LoVo (cell line): ENCODE data around the gene TPM1.

ENCODE experiments used
- DNase-seq: peaks from one replicate; pipeline ENCODE4 v3.0.0-alpha.2; 2016; ENCODE audit warnings: low spot score

The TPM1 gene

DNA sequence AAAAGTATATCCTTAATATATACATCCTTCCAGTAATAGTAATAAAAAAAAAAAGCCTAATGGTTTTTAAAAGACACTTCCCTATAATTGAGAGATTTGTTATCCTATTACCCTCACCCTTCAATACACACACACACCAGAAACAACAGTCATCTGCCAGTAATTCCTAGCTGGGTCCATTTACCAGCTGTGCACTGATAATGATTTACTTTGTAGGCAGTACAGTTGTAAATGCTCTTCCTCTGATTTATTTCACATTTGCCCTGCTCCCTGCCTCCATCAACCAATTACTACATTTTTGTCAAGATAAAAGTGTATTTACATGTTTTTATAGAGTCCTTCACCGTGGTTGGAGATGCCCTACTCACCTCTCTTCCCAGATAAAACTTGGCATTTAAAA lies 12.4 kb downstream of the TPM1 start:
- DNase-seq = no peak

DNA sequence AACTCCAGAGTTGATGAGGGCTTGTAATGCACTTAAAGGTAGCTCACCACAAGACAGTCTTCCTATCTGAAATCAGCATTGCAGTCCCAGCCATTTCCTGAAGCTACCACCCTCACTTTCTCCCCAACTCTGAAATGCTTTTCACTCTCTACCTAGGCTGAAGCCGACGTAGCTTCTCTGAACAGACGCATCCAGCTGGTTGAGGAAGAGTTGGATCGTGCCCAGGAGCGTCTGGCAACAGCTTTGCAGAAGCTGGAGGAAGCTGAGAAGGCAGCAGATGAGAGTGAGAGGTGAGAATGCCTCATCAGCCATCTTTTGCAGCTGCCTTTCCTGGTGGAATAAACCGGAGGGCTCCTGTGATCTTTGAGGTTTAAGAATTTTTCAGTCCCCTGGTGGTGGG lies 14.3 kb downstream of the TPM1 start:
- DNase-seq = no peak

DNA sequence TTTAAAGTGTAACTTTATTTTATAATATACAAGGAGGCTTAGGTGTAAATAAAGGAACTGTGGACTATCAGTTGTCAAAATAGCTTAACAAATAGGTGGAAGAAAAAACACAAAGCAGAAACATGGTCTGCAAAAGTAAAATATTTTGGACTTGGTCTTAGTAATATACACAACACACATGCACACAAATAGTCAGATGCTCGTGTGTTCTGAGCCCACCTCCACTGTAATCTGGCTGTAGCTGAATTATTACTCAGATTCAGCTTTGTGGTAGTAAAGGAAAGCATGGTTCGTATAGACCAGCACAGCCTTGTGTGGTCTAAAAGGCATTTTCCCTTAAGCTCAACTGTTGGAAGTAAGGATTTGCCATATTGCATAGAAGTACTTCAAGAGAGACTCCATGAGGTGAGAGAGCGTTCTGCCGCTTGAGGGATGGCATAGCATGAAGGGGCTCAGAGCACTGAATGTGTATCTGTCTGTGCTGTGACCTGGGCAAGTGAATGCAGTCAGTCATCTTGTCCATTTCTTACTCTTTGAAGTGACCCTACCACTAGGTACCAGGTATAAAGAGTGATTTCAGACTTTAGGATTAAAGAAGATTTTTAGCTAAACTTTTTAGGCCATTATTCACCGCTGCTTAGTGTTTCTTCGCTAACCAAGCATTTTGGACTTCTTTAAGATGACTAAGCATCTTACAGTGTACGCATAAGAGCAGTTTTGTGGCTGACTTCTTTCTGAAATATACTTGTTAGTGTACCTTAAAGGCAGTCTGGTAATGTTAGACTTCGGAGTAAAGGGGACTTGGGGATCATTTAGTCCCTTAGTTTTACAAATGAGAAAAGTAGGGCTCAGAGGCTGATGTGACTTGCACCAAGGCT lies 15.2 kb downstream of the TPM1 start:
- DNase-seq = no peak

DNA sequence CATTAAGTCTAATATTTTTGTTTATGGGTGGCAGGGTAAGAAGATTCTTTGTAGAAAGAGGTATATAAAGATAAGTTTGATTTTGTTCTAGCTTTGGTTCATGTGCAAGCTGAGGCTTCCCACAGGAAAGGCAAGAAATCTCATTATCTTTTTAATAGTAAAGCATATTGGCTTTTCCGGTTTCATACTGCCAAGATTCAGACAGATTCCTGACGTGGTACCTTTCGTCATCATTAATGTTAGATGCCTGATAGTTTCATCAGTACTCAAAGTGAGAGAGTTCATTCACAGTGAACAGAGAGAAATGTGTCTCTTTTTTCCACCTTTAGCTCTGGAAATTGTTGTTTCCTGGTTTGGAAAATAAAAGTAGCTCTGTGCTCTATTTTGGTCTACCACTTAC lies 16.5 kb downstream of the TPM1 start:
- DNase-seq = no peak

DNA sequence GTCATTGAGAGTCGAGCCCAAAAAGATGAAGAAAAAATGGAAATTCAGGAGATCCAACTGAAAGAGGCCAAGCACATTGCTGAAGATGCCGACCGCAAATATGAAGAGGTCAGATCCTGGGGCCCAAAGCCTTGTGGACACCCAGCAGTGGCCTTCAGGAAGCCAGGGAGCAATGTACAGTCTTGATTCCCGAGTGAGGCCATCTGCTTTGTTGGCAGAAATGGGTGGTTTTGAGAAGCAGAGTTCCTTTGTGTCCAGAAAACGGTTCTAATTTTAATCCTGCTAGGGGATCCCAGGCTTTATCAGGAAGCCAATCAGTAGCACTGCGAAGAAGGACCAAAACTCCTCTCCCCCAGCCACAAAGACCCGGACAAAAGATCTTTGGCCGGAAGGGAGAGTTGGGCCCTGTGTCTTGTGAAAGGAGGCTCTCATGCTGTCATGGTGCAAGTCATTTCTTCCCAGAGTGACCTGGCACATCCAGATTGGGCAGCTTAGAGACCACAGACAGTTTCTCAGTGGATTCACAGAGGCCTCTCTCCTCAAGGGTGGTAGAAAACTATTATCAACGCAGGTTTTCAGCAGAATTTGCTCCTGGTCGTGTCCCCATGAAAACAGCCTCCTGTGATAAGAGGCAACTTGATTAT lies 17.1 kb downstream of the TPM1 start:
- DNase-seq = no peak

- no peak for DNase-seq
These were observed 18.2 kb downstream of the TPM1 start for GRCh38 chr15:63060699-63061098.

DNA sequence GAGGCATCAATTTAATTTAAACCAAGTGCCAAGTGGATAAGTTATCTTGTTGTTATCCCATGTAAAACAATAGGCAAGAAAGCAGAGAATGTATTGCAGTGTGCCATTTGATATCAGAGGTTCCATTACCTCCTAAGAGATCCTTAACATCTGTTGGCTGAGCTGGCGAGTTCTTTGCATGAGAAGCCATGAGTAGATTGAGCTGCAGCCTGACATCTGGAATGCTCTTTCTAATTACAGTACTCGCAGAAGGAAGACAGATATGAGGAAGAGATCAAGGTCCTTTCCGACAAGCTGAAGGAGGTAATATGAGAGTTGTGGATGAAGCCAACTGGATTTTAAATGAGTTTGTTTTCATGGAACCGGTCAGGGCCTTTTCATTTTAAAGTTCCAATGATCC lies 19.4 kb downstream of the TPM1 start:
- no peak for DNase-seq

- no peak for DNase-seq
These were observed 20.7 kb downstream of the TPM1 start for GRCh38 chr15:63063164-63063756.

DNA sequence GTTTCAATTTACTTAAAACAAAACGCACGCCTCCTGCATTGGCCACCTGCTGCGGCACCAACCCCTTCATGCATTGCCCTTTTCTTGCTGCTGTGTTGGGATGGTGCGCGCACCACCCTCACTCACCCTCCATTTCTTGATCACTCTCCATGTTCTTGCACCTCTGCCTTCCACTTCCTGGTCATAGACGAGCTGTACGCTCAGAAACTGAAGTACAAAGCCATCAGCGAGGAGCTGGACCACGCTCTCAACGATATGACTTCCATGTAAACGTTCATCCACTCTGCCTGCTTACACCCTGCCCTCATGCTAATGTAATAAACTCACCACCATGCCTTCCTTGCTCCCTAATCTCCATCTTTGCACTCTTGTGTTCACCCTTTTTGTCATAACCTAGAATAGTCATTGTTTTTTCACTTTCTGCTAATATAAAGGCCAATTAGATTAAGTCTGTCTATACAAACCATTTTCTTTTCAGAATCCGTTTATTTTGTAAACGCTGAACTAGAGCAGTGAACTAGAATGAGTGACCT lies 21.4 kb downstream of the TPM1 start:
- DNase-seq = no peak

DNA sequence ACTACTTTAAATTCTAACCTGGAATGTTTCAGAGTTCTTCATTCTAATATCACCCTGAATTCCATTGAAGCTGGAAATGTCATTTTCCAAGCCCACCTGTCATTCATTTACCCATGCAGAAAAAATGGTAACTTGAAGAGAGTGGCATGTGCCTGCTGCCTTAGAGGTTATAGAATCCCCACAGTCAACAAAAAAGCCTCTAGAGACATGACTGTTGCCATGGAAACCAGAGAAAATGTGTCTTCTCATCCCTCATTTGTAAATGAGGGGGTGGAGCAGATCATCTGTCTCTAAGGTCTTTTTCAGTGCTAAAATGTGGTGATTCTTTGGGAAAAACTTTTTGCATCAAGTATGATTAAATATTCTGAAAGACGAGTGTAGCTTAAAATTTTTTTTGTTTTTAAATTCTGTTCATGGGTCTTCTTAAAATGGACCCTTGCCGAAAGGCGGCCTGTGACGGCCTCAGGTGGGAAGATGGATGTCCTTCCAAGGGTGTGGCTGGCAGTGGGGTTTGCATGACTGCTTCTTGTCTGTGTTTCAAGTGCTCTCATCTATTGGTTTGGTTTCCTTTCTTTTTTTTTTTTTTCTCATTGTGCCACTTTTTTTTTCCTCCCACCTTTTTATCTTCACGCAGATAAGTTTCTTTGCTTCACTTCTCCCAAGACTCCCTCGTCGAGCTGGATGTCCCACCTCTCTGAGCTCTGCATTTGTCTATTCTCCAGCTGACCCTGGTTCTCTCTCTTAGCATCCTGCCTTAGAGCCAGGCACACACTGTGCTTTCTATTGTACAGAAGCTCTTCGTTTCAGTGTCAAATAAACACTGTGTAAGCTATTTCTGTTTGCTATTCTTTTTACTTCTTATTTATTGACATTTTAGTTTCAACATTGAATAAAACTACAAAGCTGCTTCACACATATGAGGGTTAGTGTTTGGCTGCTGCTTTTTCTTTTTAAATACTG lies 23.0 kb downstream of the TPM1 start:
- no peak for DNase-seq

- DNase-seq = no peak
These were observed 23.7 kb downstream of the TPM1 start for GRCh38 chr15:63066272-63066671.

GRCh38 chr15:63067306-63067705 lies 24.8 kb downstream of the TPM1 start:
- no peak for DNase-seq

- no peak for DNase-seq
These were observed 25.6 kb downstream of the TPM1 start for GRCh38 chr15:63067976-63068743.

- no peak for DNase-seq
These were observed 27.1 kb downstream of the TPM1 start for GRCh38 chr15:63069616-63070090.

GRCh38 chr15:63070681-63071129 lies 28.2 kb downstream of the TPM1 start:
- no peak for DNase-seq

DNA sequence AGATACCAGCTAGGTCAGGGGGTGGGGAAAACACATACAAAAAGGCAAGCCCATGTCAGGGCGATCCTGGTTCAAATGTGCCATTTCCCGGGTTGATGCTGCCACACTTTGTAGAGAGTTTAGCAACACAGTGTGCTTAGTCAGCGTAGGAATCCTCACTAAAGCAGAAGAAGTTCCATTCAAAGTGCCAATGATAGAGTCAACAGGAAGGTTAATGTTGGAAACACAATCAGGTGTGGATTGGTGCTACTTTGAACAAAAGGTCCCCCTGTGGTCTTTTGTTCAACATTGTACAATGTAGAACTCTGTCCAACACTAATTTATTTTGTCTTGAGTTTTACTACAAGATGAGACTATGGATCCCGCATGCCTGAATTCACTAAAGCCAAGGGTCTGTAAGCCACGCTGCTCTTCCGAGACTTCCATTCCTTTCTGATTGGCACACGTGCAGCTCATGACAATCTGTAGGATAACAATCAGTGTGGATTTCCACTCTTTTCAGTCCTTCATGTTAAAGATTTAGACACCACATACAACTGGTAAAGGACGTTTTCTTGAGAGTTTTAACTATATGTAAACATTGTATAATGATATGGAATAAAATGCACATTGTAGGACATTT lies 28.9 kb downstream of the TPM1 start:
- DNase-seq = no peak

DNA sequence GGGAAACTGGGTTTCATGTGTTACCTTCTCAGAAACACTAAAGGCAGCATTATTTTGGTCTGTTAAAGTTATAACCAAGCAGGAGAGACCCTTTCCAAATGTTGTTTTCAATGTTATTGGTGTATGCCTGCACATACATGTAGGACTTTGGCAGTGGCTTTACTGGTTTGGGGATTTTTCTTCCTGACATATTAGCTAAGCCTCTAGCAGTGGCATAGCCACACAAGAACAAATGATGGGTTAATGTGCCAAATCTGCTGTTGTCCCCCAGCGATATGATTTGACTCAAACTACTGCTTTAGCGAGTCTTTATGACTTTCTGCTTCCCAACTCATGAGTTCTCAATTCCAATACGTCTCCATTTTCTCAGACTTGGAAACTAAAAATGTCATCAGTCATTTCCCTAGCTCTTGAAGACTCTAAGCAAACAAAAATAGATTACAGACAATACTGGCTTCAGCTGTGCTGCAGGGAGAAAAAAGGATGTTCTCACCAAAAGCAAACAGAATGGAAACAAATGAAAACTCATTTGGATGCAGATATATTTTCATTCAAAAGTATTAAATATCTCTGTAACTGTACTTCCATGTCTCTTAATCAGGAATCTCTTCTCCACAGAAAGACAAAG lies 29.6 kb downstream of the TPM1 start:
- DNase-seq = no peak

DNA sequence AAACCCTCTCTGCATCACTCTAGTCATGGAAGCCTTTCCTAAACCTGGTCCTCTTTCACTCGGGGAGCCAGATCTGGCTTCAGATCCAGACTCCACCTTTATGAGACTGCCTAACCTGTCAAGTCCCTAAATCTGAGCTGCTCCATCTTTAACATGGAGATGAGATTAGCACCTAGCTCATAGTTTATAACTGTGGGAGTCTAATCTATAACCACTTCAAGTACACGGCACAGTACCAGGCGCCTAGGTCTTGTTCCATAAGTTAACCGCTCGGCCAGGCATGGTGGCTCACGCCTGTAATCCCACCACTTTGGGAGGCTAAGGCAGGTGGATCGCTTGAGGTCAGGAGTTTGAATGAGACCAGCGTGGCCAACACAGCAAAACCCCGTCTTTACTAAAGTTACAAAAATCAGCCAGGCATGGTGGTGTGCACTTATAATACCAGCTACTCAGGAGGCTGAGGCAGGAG lies 30.3 kb downstream of the TPM1 start:
- DNase-seq = no peak

- no peak for DNase-seq
These were observed 31.1 kb downstream of the TPM1 start for GRCh38 chr15:63073497-63074172.
